SK-N-MC (cell line): ENCODE results near the gene IRS1.

Experiments
- EZH2 ChIP-seq: fragments of 200-600 bp; sonication (generic); IDR thresholded peaks from one replicate; pipeline ENCODE4 v1.6.1; 2017; ENCODE audit warnings: antibody characterized with exemption
- FOXP2 ChIP-seq: optimal IDR thresholded peaks from 2 replicates; pipeline ENCODE3; 2011; ENCODE audit warnings: mild to moderate bottlenecking, moderate library complexity; ENCODE audit not compliant: insufficient read depth; ENCODE audit errors: extremely low read length, control extremely low read depth
- POLR2AphosphoS5 ChIP-seq: IDR thresholded peaks from 2 replicates; pipeline ENCODE4 v1.6.1; 2012; ENCODE audit warnings: mild to moderate bottlenecking, low read depth, low read length, borderline replicate concordance

GRCh38 chr2:226783885-226784284 is 15.7 kb downstream of the IRS1 start:
- no peak for TF ChIP-seq POLR2AphosphoS5
- no peak for TF ChIP-seq EZH2
- no peak for TF ChIP-seq FOXP2
